WERI-Rb-1 (cell line): ENCODE results near the gene GALNT3.

Source experiments
- DNase-seq: peaks from one replicate; pipeline ENCODE4 v3.0.0-alpha.2; 2020
- H3K27ac ChIP-seq: fragments of 250-450 bp; sonication (Bioruptor Pico); 2 replicates; pipeline ENCODE4 v1.5.1; 2020; ENCODE audit warnings: mild to moderate bottlenecking, moderate library complexity
- H3K27me3 ChIP-seq: fragments of 250-450 bp; sonication (Bioruptor Pico); 2 replicates; pipeline ENCODE4 v1.5.1; 2021; ENCODE audit warnings: mild to moderate bottlenecking, low read depth, moderate library complexity; ENCODE audit not compliant: insufficient read depth, severe bottlenecking
- H3K36me3 ChIP-seq: fragments of 250-450 bp; sonication (Bioruptor Pico); 2 replicates; pipeline ENCODE4 v1.5.1; 2020; ENCODE audit warnings: mild to moderate bottlenecking, moderate library complexity
- H3K4me3 ChIP-seq: 2 replicates; pipeline ENCODE4 v1.5.1; 2011; ENCODE audit warnings: low read depth, mild to moderate bottlenecking, control low read depth, low read length
- H3K9me3 ChIP-seq: fragments of 250-450 bp; sonication (Bioruptor Pico); 2 replicates; pipeline ENCODE4 v1.5.1; 2021; ENCODE audit warnings: mild to moderate bottlenecking, moderate library complexity; ENCODE audit not compliant: severe bottlenecking
- TF ChIP-seq, protein P1 (sequence below): IDR thresholded peaks from 2 replicates; pipeline ENCODE4 v1.5.1; 2011; ENCODE audit warnings: low read depth, mild to moderate bottlenecking, control low read depth, inconsistent platforms, low read length

GALNT3 gene

GRCh38 chr2:165716091-165716490 is 78.0 kb downstream of the GALNT3 start:
- no peaks in the 10 kb centered on the region for H3K9me3 ChIP-seq
- no peaks in the 10 kb centered on the region for H3K36me3 ChIP-seq
- no peaks in the 10 kb centered on the region for H3K27me3 ChIP-seq
- no peak overlapping the region for H3K4me3 ChIP-seq
- no peak for DNase-seq
- H3K27ac ChIP-seq = no peak overlapping the region
- TF ChIP-seq, protein P1, sequence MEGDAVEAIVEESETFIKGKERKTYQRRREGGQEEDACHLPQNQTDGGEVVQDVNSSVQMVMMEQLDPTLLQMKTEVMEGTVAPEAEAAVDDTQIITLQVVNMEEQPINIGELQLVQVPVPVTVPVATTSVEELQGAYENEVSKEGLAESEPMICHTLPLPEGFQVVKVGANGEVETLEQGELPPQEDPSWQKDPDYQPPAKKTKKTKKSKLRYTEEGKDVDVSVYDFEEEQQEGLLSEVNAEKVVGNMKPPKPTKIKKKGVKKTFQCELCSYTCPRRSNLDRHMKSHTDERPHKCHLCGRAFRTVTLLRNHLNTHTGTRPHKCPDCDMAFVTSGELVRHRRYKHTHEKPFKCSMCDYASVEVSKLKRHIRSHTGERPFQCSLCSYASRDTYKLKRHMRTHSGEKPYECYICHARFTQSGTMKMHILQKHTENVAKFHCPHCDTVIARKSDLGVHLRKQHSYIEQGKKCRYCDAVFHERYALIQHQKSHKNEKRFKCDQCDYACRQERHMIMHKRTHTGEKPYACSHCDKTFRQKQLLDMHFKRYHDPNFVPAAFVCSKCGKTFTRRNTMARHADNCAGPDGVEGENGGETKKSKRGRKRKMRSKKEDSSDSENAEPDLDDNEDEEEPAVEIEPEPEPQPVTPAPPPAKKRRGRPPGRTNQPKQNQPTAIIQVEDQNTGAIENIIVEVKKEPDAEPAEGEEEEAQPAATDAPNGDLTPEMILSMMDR = no peak

DNA sequence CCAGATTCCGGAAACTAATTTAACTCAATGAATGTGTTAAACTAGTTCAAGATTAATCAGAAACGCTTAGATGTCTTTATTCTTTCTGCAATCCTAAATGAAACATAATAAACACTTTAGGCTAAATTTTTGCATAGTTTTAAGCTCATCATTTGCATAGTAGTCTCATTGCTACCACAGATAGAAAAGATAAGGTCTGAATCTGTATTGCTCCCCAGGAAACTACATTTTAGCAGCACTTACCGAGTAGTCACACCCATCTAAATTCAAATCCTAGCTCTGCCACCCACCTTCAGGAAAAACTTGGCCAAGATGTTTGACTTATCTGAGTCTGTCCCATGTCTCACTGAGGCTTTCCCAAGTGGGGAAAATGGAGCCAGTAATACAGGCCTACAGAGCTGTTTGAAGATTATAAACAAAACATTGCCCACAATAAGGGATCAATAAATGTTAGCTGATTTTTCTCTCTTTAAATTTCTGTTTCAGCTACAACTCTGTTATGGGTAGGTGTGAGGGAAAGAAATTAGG is 87.0 kb downstream of the GALNT3 start:
- H3K4me3 ChIP-seq = no peak overlapping the region
- no peaks in the 10 kb centered on the region for H3K27me3 ChIP-seq
- TF ChIP-seq, protein P1 = no peak
- H3K27ac ChIP-seq = no peak overlapping the region
- H3K9me3 ChIP-seq = no peaks in the 10 kb centered on the region
- DNase-seq = no peak
- no peaks in the 10 kb centered on the region for H3K36me3 ChIP-seq

GRCh38 chr2:165701147-165701546 is 92.9 kb downstream of the GALNT3 start:
- H3K36me3 ChIP-seq = no peaks in the 10 kb centered on the region
- H3K4me3 ChIP-seq = no peak overlapping the region
- TF ChIP-seq, protein P1 = no peak
- no peak overlapping the region for H3K27ac ChIP-seq
- DNase-seq = no peak
- H3K9me3 ChIP-seq = no peaks in the 10 kb centered on the region
- H3K27me3 ChIP-seq = no peaks in the 10 kb centered on the region

DNA sequence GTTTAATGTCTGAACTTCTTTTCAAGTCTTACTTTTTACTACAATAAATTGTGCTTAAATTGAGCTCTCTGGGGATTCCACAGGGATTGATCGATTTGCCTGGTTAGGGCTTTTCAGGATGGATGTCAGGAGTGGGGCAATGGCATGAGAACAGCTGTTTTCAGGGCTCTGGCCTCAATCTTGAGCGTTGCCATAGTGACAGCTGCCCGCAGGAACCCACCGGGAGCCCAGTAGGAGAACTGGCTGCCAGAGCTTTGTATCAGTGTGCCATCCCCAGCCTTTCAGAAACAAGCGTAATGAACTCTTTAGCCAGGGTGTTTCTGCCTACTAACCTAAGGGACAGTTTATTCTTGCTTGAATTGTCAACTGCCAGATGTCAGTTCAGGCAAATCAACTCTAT is 93.5 kb downstream of the GALNT3 start:
- DNase-seq = no peak
- H3K27ac ChIP-seq = no peak overlapping the region
- H3K36me3 ChIP-seq = no peaks in the 10 kb centered on the region
- no peaks in the 10 kb centered on the region for H3K9me3 ChIP-seq
- H3K27me3 ChIP-seq = no peaks in the 10 kb centered on the region
- TF ChIP-seq, protein P1 = no peak
- H3K4me3 ChIP-seq = no peak overlapping the region

GRCh38 chr2:165699946-165700345 is 94.1 kb downstream of the GALNT3 start:
- TF ChIP-seq, protein P1 = no peak
- no peaks in the 10 kb centered on the region for H3K9me3 ChIP-seq
- H3K36me3 ChIP-seq = no peaks in the 10 kb centered on the region
- no peaks in the 10 kb centered on the region for H3K27me3 ChIP-seq
- DNase-seq = no peak
- H3K4me3 ChIP-seq = no peak overlapping the region
- no peak overlapping the region for H3K27ac ChIP-seq

DNA sequence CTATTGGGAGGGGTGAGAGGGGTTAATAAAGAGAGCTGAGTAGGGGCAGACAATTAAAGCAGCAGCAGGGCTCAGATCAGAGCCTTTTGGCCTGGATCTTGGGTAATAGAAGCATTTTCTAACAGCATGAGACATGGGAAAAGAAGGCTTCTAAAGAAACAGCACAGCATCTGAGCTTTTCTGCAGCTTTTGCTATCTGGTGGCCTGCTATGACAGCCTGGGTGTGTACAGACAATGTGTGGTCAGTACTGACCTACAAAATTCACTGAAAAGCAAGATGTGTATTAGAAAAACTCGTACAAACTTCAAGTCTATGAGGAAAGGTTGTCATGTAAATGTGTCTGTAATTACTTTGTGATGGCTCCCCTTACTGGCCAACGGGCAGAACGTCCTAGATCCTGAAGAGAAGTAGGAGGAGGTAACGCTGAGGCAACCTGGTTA is 95.6 kb downstream of the GALNT3 start:
- no peaks in the 10 kb centered on the region for H3K27me3 ChIP-seq
- H3K36me3 ChIP-seq = no peaks in the 10 kb centered on the region
- TF ChIP-seq, protein P1 = peak; percentile 51; the same call in 1 of the 2 replicates
- DNase-seq = peak; percentile 45
- no peak overlapping the region for H3K27ac ChIP-seq
- no peaks in the 10 kb centered on the region for H3K9me3 ChIP-seq
- no peak overlapping the region for H3K4me3 ChIP-seq
